ENCODE data around the gene LBH. TPM values are rescaled to one million over a fixed set of nuclear protein-coding genes. Genes with fewer than 3 reads are reported as not detected.
A peak's percentile ranks its signal among the peaks of the same experiment; 100 is the strongest.

Gene LBH
- total RNA-seq, 2 experiments from 2014 or later, result 127 to 130 TPM

DNA sequence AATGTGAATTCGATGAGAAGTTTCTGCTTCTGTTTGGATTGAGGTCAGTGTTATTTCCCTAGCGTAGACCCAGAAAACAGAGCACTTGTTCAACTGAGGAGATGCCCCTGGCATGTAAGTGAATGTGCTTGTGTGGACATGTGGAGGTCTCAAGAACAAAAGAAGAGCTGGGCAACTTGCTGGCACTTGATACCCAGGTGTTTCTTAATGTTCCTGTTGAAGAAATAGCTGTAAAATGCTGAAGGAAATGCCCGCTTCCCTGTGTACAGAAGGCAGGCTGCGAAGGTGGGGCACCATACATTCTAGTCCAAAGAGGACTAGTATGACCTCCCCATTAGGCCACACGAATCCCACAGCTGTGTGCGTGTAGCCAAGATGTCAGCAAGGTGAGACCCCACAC is 9.8 kb upstream of the LBH start:
- Mint-ChIP-seq H3K4me1 (ENCODE audit: low read depth) (peaks cover 48% of the 10 kb centered on the region), H3K27me3 (no peaks in the 10 kb centered on the region), H3K27ac (no peak overlapping the region), H3K4me3 (no peak overlapping the region), H3K9me3 (no peaks in the 10 kb centered on the region), H3K36me3 (ENCODE audit: low read depth) (no peaks in the 10 kb centered on the region)
- CTCF ChIA-PET, result interaction anchor here (2.1 to 4.2 kb wide), 4 partner anchors 13 to 490 kb away, joined by 6 to 20 read pairs (median 14); no protein-coding TSS in a partner anchor
- intact Hi-C loops (cut with micrococcal nuclease), result no loop called here
- TF ChIP-seq, protein P1, sequence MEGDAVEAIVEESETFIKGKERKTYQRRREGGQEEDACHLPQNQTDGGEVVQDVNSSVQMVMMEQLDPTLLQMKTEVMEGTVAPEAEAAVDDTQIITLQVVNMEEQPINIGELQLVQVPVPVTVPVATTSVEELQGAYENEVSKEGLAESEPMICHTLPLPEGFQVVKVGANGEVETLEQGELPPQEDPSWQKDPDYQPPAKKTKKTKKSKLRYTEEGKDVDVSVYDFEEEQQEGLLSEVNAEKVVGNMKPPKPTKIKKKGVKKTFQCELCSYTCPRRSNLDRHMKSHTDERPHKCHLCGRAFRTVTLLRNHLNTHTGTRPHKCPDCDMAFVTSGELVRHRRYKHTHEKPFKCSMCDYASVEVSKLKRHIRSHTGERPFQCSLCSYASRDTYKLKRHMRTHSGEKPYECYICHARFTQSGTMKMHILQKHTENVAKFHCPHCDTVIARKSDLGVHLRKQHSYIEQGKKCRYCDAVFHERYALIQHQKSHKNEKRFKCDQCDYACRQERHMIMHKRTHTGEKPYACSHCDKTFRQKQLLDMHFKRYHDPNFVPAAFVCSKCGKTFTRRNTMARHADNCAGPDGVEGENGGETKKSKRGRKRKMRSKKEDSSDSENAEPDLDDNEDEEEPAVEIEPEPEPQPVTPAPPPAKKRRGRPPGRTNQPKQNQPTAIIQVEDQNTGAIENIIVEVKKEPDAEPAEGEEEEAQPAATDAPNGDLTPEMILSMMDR (IDR thresholded peaks at IDR 0.05), result no peak
- ATAC-seq (no peak), DNase-seq (no peak)
- POLR2A ChIA-PET, result interaction anchor here (0.6 to 6.3 kb wide), 2 partner anchors 15 to 75 kb away, joined by 3 to 62 read pairs; partner anchors contain the start of gene YPEL5

DNA sequence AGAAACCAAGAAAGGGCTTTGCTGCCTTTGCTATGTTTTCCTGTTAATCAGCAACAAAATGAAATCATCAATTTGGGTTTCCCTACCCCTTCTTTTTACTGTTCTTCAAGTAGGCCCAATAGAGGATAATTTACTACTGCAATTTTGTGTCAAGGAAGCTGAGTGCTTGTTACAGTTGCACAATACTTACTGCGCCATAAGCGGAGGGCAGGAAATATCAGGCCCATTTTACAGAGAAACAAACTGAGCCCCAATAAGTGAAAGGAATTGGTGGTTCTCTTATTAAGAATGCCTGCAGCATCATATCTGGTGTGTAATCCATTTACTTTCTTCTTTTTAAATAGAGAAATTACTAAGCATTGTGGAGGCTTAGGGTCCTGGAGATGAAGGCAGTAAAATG is 9.3 kb upstream of the LBH start:
- DNase-seq (no peak), ATAC-seq (no peak)
- ChIA-PET POLR2A (interaction anchor here (6.3 kb wide), 1 partner anchor 15 kb away, joined by 62 read pairs; no protein-coding TSS in a partner anchor), CTCF (interaction anchor here (0.9 to 4.2 kb wide), 5 partner anchors 8 to 489 kb away, joined by 4 to 20 read pairs (median 13); no protein-coding TSS in a partner anchor)
- TF ChIP-seq, protein P1 (IDR thresholded peaks at IDR 0.05), result no peak
- no peak overlapping the region for H3K4me3 Mint-ChIP-seq
- H3K9me3 Mint-ChIP-seq, result no peaks in the 10 kb centered on the region
- peak overlapping the region; percentile 99 for H3K27ac Mint-ChIP-seq
- H3K36me3 Mint-ChIP-seq (ENCODE audit: low read depth), result no peaks in the 10 kb centered on the region
- peaks cover 52% of the 10 kb centered on the region for H3K4me1 Mint-ChIP-seq (ENCODE audit: low read depth)
- intact Hi-C loops (cut with micrococcal nuclease), result no loop called here
- H3K27me3 Mint-ChIP-seq, result no peaks in the 10 kb centered on the region

DNA sequence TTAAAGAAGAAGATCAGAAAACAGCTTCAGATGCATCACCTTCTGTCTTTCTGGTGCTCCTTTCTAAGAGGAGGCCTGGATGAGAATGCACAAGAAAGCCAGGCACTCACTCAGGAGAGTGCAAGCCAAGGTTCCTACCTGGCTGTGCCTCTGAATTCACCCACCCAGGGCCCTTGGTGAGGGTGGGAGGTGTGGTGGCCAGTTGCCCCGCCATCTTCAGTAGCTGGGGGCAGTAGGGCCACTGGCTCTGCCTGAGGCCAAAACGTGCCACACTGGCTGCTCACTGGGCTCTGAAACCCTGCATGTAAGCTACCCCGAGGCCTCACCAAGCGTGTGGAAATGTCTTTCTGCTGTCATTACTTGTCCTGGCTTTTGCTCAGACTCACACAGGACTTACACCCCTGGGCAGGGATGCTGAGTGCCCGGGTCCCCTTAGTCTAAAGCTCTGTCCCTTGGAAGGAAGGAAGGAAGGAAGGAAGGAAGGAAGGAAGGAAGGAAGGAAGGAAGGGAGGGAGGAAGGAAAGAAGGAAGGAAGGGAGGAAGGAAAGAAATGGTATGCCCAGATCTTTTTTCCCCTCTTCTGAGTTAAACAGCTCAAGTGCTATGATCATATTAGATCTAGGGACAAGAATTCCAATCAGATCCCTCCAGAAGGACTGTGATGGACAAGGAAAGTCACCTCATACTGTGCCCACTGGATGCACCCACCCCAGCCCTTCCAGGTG is 8.5 kb upstream of the LBH start:
- no peaks in the 10 kb centered on the region for H3K27me3 Mint-ChIP-seq
- DNase-seq (no peak), ATAC-seq (no peak)
- POLR2A ChIA-PET, result interaction anchor here (1.1 to 19.3 kb wide), 5 partner anchors 10 to 199 kb away, joined by 4 to 440 read pairs (median 7); no protein-coding TSS in a partner anchor
- H3K27ac Mint-ChIP-seq, result peak overlapping the region; percentile 99
- peaks cover 56% of the 10 kb centered on the region for H3K4me1 Mint-ChIP-seq (ENCODE audit: low read depth)
- intact Hi-C loops (cut with micrococcal nuclease), result no loop called here
- no peaks in the 10 kb centered on the region for H3K9me3 Mint-ChIP-seq
- no peak overlapping the region for H3K4me3 Mint-ChIP-seq
- H3K36me3 Mint-ChIP-seq (ENCODE audit: low read depth), result no peaks in the 10 kb centered on the region
- TF ChIP-seq, protein P1 (IDR thresholded peaks at IDR 0.05), result no peak
- CTCF ChIA-PET, result interaction anchor here (0.6 to 4.2 kb wide), 9 partner anchors 8 to 489 kb away, joined by 3 to 20 read pairs (median 6); no protein-coding TSS in a partner anchor

DNA sequence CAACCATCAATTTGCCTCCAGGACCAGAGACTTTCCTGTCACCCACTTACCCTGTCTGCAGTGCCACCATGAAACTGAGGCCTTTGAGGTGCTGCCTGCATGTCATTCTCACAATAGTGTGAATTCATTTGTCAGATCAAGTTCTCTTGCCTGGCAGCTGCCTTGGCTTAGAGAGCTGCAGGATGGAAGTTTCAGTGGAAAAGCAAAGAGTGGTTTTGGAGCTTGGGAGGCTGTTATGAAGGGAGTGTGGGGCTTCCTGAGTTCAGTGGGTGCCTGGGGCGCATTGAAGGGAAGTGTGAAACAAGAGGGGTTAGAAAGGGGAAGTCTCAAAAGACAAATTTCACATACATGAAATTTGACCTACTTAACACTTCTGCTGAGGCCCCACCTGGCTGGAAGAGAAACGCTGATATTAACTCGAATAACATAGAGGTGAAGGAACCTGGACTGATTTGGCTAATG is 7.9 kb upstream of the LBH start:
- Mint-ChIP-seq H3K27ac (peak overlapping the region; percentile 99), H3K4me3 (peak overlapping the region; percentile 0), H3K4me1 (ENCODE audit: low read depth) (peaks cover 63% of the 10 kb centered on the region), H3K27me3 (no peaks in the 10 kb centered on the region), H3K9me3 (no peaks in the 10 kb centered on the region), H3K36me3 (ENCODE audit: low read depth) (no peaks in the 10 kb centered on the region)
- ChIA-PET POLR2A (interaction anchor here (0.6 to 19.3 kb wide), 6 partner anchors 9 to 198 kb away, joined by 3 to 440 read pairs (median 6); no protein-coding TSS in a partner anchor), CTCF (interaction anchor here (0.8 to 4.2 kb wide), 7 partner anchors 14 to 488 kb away, joined by 3 to 20 read pairs (median 6); no protein-coding TSS in a partner anchor)
- TF ChIP-seq, protein P1 (IDR thresholded peaks at IDR 0.05), result no peak
- ATAC-seq, result peak; percentile 23
- intact Hi-C loops (cut with micrococcal nuclease), result no loop called here
- peak; percentile 40 for DNase-seq
